ENCODE measurements around the gene TFF2. TPM values are rescaled to one million over a fixed set of nuclear protein-coding genes. Genes with fewer than 3 reads are reported as not detected.
A peak's percentile ranks its signal among the peaks of the same experiment; 100 is the strongest.

TFF2 gene
- total RNA-seq, 1 experiment from 2014 or later: not detected

GRCh38 chr21:42366292-42367010 lies 15.7 kb upstream of the TFF2 start, which contains the start of gene TFF1:
TSS of gene TFF1 (minus strand) at chr21:42366535. CDS start at chr21:42366495, 40 bp downstream.
- DNase-seq (ENCODE audit: low spot score): peak; percentile 95

GRCh38 chr21:42365770-42366169 lies 15.0 kb upstream of the TFF2 start:
- DNase-seq (ENCODE audit: low spot score): no peak

GRCh38 chr21:42364304-42364865 lies 13.6 kb upstream of the TFF2 start:
- no peak for DNase-seq (ENCODE audit: low spot score)

GRCh38 chr21:42363312-42363711 lies 12.5 kb upstream of the TFF2 start:
- no peak for DNase-seq (ENCODE audit: low spot score)

- DNase-seq (ENCODE audit: low spot score): no peak
These were observed 11.9 kb upstream of the TFF2 start for GRCh38 chr21:42362700-42363099.

GRCh38 chr21:42362198-42362597 lies 11.4 kb upstream of the TFF2 start:
- DNase-seq (ENCODE audit: low spot score): no peak

- no peak for DNase-seq (ENCODE audit: low spot score)
These were observed 10.5 kb upstream of the TFF2 start for GRCh38 chr21:42361286-42361685.

GRCh38 chr21:42360317-42360716 lies 9.5 kb upstream of the TFF2 start:
- DNase-seq (ENCODE audit: low spot score): no peak

- no peak for DNase-seq (ENCODE audit: low spot score)
These were observed 8.1 kb upstream of the TFF2 start for GRCh38 chr21:42358937-42359336.

- DNase-seq (ENCODE audit: low spot score): no peak
These were observed 7.5 kb upstream of the TFF2 start for GRCh38 chr21:42358261-42358660.

GRCh38 chr21:42357307-42357706 lies 6.5 kb upstream of the TFF2 start:
- no peak for DNase-seq (ENCODE audit: low spot score)

- no peak for DNase-seq (ENCODE audit: low spot score)
These were observed 5.9 kb upstream of the TFF2 start for GRCh38 chr21:42356650-42357049.

GRCh38 chr21:42356046-42356445 lies 5.3 kb upstream of the TFF2 start:
- no peak for DNase-seq (ENCODE audit: low spot score)

- no peak for DNase-seq (ENCODE audit: low spot score)
These were observed 2.8 kb upstream of the TFF2 start for GRCh38 chr21:42353623-42354022.

GRCh38 chr21:42352441-42353095 lies 1.8 kb upstream of the TFF2 start:
- DNase-seq (ENCODE audit: low spot score): peak; percentile 18

GRCh38 chr21:42351626-42352440 lies 1.0 kb upstream of the TFF2 start:
- DNase-seq (ENCODE audit: low spot score): no peak

GRCh38 chr21:42350318-42350910 lies 380 bp downstream of the TFF2 start:
- no peak for DNase-seq (ENCODE audit: low spot score)

GRCh38 chr21:42349420-42350317 lies 1.1 kb downstream of the TFF2 start:
- no peak for DNase-seq (ENCODE audit: low spot score)

GRCh38 chr21:42348762-42349161 lies 2.0 kb downstream of the TFF2 start:
- no peak for DNase-seq (ENCODE audit: low spot score)

- no peak for DNase-seq (ENCODE audit: low spot score)
These were observed 3.0 kb downstream of the TFF2 start for GRCh38 chr21:42347601-42348327.
